GM12891 (cell line): ENCODE data around the gene THADA.

Experiments
- POLR2A ChIP-seq: IDR thresholded peaks from 2 replicates; pipeline ENCODE4 v1.6.1; 2011; ENCODE audit warnings: low read depth, low read length, control low read depth
- POLR2AphosphoS5 ChIP-seq: IDR thresholded peaks from 2 replicates; pipeline ENCODE4 v1.6.1; 2011; ENCODE audit warnings: low read depth, low read length, control low read depth

- TF ChIP-seq POLR2A, result no peak
- TF ChIP-seq POLR2AphosphoS5, result no peak
Observed at GRCh38 chr2:43405829-43406228, 190.0 kb downstream of the THADA start.
